M059J (cell line): Measurements from ENCODE around the gene PABPN1L. TPM values are rescaled to one million over a fixed set of nuclear protein-coding genes. Genes with fewer than 3 reads are reported as not detected.

Source experiments
- DNase-seq: peaks from one replicate; pipeline ENCODE4 v3.0.0-alpha.2; 2012; ENCODE audit warnings: low read depth
- total RNA-seq: library from RNA; depleted of rRNA; stranded (reverse); fragments of >200 nt; shearing (Covaris generic); gene quantifications from 2 replicates; pipeline ENCODE4 v1.2.3, GENCODE V29; 2014

PABPN1L gene
- total RNA-seq, 1 experiment from 2014 or later: not detected

GRCh38 chr16:88884569-88885271, 18.3 kb upstream of the PABPN1L start:
- no peak for DNase-seq

GRCh38 chr16:88883946-88884345, 17.5 kb upstream of the PABPN1L start:
- DNase-seq: no peak

GRCh38 chr16:88883117-88883895, 16.8 kb upstream of the PABPN1L start:
- DNase-seq: no peak

- DNase-seq: no peak
Observed at GRCh38 chr16:88882358-88883030, 16.0 kb upstream of the PABPN1L start.

- no peak for DNase-seq
Observed at GRCh38 chr16:88881675-88882357, 15.4 kb upstream of the PABPN1L start.

- no peak for DNase-seq
Observed at GRCh38 chr16:88881007-88881615, 14.7 kb upstream of the PABPN1L start.

GRCh38 chr16:88880226-88881006, 14.0 kb upstream of the PABPN1L start:
- DNase-seq: no peak

- no peak for DNase-seq
Observed at GRCh38 chr16:88879788-88880055, 13.3 kb upstream of the PABPN1L start.

- no peak for DNase-seq
Observed at GRCh38 chr16:88878967-88879787, 12.7 kb upstream of the PABPN1L start.

- DNase-seq: no peak
Observed at GRCh38 chr16:88878356-88878755, 11.9 kb upstream of the PABPN1L start.

- DNase-seq: no peak
Observed at GRCh38 chr16:88877564-88878289, 11.3 kb upstream of the PABPN1L start.

- DNase-seq: no peak
Observed at GRCh38 chr16:88876942-88877526, 10.6 kb upstream of the PABPN1L start.

GRCh38 chr16:88875703-88876234, 9.3 kb upstream of the PABPN1L start:
- no peak for DNase-seq

- DNase-seq: no peak
Observed at GRCh38 chr16:88874938-88875599, 8.6 kb upstream of the PABPN1L start.

- no peak for DNase-seq
Observed at GRCh38 chr16:88872650-88873331, 6.3 kb upstream of the PABPN1L start.

GRCh38 chr16:88871730-88872416, 5.4 kb upstream of the PABPN1L start:
- DNase-seq: no peak

GRCh38 chr16:88871349-88871702, 4.9 kb upstream of the PABPN1L start:
- no peak for DNase-seq
